HL-60 (cell line): Measurements from ENCODE around the gene LRRC42.

Experiments used
- CTCF ChIP-seq: IDR thresholded peaks from one replicate; pipeline ENCODE4 v1.5.1; 2011; ENCODE audit warnings: low read length, control low read depth, inconsistent platforms; ENCODE audit not compliant: insufficient read depth
- GABPA ChIP-seq: IDR thresholded peaks from 2 replicates; pipeline ENCODE4 v1.6.1; 2012; ENCODE audit warnings: low read depth
- POLR2AphosphoS5 ChIP-seq: IDR thresholded peaks from 2 replicates; pipeline ENCODE4 v1.6.1; 2012; ENCODE audit warnings: low read depth
- REST ChIP-seq: IDR thresholded peaks from 2 replicates; pipeline ENCODE4 v1.6.1; 2012; ENCODE audit warnings: low read depth; ENCODE audit not compliant: insufficient replicate concordance
- SPI1 ChIP-seq: IDR thresholded peaks from 2 replicates; pipeline ENCODE4 v1.6.1; 2012; ENCODE audit warnings: low read depth, mild to moderate bottlenecking, borderline replicate concordance

- TF ChIP-seq CTCF = no peak
- no peak for TF ChIP-seq POLR2AphosphoS5
- no peak for TF ChIP-seq SPI1
- no peak for TF ChIP-seq GABPA
- TF ChIP-seq REST = no peak
Measured at GRCh38 chr1:53911442-53911841, 34.7 kb upstream of the LRRC42 start.
